ENCODE data around the gene NPEPL1.

Gene NPEPL1

DNA sequence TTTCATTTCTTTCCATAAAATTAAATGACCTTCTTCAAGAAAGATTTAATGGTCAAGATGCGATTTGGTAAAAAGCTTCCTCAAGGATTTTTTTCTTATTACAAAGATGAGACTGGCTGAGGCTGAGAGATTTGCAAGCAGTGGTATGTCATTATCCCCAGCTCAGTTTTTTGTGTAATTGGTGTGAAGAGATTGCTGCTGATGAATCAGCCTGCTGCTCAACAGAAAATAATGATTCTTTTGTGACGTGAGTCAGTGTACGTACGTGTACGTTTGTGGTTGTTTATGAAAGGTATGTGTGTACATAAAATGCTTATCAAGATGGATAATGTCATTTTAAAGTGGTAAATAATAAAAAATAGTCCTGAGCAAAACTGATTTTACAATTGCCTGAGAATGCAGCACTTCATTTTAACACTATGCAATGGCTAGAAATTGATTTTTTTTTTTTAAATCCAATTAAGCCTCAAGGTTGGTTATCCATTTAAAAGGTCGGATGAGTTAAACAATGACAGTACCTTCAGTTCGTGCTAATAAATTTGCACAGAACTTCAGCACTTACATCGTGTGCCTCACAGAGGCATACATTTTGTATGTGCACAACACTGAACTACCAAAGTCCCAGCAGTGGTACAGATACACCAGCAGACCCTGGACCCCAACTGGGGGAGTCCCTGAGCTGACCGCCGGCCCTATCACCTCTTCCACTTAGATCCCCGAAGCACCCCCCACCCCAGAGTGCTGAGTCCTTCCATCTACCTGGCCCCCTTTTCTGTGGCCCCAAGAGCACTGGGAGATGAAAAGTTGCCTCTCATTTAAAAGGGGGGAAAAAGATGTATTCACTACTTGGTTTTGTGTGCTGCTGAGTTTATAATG, 9.7 kb upstream of the NPEPL1 start:
- no peak for DNase-seq (ENCODE audit: low read depth, low spot score)

DNA sequence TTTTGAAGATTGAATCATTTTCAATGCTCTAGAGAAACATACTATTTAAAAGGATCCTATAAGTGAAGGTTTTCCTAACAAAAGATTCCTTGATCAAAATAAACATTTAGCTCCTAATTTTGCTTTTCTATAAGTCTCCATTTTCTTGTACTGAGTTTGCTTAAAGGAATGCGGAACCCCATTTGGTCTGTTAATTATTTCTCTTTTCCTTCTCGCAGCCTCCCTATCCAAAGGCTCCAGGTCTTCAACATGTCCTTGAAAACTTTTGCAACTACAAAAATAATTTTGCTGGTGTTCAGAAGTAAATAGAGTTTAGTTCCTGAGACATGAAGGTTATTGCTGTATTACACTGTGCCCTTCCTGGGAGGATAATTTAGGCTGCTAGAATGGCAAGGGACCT, 8.3 kb upstream of the NPEPL1 start:
- no peak for DNase-seq (ENCODE audit: low read depth, low spot score)

DNA sequence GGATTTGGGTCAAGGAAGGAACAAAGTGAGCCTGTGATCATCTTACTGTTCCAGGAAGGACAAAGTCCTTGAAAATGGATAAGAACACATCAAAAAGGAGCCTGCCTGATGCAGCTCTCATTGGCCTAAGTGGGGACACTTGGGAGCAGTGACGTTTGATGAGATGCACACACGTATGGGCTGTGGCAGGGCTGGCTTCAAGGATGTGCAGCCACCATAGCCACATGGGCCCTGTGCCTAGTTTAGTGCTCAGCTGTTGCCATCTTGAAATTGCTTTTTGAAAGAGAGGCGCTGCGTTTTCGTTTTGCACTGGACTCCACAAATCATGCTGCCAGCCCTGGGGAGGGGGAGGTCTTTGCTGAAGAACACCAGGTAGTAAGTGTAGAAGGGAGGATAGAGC, 6.6 kb upstream of the NPEPL1 start:
- no peak for DNase-seq (ENCODE audit: low read depth, low spot score)

DNA sequence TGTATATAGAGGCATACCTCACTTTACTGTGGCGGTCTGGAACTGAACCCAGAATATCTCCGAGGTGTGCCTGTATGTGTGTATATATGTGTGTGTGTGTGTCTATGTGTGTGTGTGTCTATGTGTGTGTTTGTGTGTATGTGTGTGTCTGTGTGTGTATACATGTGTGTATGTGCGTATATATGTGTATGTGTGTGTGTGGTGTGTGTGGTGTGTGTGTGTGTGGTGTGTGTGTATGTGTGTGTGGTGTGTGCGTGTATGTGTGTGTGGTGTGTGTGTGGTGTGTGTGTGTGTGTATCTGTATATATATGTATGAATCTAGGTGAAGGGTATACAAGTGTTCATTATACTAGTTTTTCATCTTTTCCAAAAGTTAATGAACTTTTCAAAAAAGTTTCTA, 4.2 kb upstream of the NPEPL1 start:
- DNase-seq (ENCODE audit: low read depth, low spot score), result no peak

DNA sequence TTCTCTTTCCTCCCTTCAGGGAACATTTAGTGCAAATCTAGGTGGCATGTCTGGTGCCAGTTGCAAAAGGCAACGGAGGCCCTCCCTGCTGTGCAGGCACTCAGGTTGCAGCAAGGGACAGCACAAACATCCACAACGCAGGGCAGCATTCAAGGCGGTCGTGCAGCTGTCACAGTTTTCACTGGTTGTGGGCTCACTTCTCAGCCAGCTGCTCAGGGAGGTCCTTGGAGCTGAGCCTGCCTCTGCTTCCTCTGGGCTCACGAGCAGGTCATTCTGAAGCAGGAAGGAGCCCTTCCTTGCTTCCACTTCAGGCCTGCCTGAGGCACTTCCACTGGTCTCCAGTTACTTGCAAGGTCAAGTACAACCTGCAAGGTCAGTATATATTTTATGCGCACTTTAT, 3.8 kb upstream of the NPEPL1 start:
- DNase-seq (ENCODE audit: low read depth, low spot score), result no peak

DNA sequence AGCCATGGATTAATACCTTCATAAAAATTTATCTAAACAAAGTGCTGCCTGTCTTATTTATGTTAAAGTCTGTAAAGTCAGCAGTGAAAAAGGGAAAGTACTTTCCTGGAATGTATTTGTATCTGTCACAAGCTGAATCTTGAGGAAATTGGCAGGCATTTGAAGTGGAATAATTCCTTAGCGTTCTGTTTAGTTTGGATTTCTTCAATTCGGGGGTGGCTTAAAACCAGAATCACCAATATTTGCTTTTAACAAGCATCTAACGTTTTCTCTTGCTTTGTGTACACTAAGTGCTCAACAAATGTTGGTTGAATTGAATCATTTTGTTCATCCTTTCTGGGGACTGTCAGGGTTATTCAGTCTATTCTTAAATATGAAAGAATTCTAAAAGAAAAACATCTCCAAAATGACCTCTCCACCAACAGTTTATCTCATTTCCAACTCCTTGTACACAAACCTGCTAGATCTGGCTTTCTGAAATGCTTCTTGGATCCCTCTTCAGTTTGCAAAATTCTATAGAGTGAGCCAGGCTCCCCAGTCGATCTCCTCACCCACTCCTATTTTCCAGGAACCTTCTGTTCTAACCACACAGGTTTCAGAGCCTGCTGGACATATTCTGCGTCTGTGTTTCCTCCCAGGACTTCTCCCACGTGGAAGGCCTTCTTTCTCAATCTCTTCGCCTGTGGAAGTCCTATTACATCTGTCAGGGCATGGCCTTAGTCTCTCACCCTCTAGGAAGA, 2.0 kb upstream of the NPEPL1 start:
- no peak for DNase-seq (ENCODE audit: low read depth, low spot score)

DNA sequence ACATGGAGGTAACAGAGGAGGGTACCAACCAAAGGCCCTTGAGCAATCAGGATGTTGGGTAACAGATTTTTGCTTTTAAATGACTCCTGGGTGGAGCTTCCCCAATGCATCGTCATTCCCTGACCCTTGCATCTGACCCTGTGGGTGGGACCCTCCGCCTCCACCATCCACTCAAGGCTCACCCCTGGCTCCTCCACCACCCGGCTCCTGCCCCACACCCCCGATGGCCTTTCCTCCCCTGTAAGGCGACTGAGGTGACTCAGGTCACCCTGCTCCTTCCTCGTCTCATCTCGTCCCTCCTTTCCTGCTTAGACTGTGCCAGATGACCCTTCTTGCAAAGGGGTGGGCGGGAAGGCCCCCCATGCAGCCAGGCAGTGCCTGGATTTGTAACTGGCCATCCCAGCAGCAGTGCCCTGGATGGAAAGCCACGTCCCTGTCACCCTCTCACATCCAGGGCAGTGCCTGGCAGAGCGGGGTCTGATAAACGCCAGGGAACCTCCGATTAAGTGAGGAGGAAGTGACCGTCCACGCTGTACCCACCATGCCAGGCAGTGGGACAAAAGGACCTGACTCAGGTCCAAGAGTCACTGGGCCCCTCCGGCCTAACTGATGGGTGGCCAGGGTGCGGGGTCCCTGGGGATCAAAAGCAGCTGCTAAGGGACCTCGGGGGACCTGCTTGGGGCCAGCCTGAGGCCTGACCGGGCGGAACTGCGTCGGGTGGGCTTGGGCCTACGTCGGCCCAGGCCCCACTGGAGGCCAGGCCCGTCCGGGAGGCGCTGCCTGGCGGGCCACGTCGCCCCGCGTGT, 624 bp upstream of the NPEPL1 start:
- DNase-seq (ENCODE audit: low read depth, low spot score), result no peak

DNA sequence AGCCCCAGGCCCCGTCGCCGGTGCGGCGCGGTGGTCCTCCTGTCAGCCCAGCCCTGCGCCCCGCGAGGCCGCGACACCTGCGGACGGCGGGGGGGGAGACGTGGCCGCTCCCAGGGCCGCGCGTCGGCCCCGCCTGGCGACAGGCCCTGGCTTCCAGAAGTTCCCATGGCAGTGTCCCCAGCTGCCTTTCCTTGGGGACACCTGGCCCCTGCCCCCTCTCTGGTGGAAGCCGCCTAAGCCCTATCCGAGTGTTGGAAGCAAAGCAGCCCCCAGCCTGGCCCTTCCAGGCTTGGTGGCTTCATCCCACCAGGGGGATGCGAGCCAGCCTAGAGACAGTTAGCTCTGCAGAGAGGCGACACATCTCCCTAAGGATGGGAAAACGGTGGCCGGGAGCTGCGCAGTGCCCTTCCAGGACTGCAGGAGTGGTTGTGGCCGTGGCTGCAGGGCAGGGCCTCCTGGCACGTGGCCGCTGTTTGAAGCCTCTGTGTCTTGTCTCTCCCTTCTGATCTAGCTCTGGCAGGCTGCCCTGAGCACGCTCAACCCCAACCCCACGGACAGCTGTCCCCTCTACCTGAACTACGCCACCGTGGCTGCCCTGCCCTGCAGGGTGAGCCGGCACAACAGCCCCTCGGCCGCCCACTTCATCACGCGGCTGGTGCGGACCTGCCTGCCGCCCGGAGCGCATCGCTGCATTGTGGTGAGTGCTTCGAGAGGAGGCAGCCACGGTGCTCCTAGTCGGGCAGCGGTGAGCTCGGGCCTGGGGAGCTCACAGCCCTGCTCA, 816 bp downstream of the NPEPL1 start:
- no peak for DNase-seq (ENCODE audit: low read depth, low spot score)

DNA sequence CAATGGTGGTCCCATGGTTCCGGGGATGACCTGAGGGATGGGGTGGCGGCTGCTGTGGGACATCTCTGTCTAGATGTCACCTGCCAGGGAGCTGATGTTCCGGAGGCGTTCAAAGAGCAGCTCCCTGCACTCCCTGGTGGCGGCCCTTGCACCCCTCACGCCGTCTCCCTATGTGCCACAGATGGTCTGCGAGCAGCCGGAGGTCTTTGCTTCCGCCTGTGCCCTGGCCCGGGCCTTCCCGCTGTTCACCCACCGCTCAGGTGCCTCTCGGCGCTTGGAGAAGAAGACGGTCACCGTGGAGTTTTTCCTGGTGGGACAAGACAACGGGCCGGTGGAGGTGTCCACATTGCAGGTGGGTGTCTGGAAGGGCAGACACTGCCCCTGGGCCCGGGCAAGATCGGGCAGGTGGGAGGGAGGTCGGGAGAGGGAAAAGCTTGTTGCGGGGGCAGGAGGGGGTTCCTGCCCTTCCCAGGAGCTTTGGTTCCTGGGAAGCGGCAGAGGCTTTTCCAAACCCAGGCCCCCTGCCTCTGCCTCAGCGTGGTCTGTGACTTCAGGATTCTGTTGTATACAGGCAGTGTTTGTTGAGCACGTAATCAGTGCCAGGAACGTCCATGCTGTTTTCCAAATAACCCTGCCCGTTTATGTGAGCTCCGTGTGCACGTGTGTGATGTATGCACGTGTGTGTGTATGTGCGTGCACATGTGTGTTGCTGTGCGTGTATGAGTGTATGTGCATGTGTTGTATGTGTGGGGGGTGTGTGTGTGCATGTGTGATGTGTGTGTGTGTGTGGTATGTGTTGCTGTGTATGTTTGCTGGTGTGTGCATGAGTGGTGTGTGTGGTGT, 1.9 kb downstream of the NPEPL1 start:
- DNase-seq (ENCODE audit: low read depth, low spot score), result no peak

DNA sequence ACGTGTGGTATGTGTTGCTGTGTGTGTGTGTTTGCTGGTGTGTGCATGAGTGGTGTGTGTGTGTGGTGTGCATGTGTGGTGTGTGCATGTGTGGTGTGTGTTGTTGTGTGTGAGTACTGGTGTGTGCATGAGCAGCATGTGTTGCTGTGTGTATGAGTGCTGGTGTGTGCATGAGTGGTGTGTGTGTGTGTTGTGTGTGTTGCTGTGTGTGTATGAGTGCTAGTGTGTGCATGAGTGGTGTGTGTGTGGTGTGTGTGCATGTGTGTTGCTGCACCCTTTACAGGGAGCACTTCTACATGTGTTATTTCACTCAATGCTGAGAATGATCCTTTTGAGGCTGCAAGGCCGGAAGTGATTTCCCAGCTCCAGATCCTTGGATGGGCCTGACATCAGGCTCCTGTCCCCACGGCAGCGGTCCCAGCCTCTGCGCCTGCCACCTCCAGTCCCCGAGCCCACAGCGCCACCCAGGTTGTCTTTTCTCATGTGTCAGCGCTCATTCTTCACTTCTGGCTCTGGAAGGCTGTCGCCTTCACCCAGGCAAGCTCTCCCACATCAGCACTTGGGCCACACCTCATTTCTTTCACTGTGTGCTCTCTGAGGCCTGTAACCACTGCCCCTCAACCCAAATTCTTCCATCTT, 2.6 kb downstream of the NPEPL1 start:
- DNase-seq (ENCODE audit: low read depth, low spot score), result no peak

DNA sequence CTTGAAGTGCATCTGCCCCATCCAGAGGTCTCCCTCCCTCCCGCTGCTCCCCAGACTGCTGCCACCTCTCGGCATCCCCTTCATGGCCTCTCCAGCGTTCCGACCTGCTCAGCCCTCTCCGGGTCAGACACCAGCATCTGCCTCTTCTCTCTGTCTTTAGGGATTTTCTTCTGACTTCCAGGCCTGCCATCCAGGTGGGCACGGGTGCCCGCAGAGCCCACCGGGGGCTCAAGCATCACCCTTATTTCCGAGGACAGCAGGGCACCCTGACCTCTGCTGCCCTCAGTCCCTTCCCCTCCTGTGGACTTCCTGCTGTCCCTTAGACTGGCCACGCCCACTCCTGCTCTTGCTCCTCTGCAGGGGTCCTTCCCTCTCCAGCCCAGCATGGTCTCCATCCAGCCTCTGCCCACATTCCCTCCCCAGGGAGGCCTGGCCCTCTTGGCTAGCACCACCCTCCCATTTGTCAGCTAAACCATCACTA, 3.3 kb downstream of the NPEPL1 start:
- no peak for DNase-seq (ENCODE audit: low read depth, low spot score)

DNA sequence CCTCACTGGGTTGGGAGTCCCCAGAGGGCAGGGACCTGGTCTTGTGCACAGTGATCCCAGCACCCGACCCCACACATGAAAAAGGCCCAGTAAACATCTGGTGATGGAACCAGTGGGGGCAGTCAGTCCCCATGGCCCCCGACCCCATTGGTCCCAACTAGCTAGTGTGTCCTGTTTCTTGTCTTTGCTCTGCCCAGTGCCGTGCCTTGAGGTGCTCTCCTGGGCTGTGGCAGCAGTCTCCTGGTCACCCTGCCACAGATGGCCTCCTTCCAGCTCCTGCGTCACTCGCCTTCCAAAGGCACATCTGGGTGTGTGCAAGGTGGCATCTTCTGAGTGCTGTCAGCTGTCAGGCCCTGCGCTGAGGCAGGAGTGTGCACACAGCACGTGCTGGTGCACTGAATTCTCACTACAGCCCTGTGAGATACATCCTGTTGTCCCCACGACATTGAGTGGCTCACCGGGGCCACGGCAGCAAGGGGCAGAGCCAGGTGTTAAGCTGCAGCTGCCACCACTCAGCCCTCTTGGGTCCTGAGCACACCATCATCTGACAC, 3.9 kb downstream of the NPEPL1 start:
- DNase-seq (ENCODE audit: low read depth, low spot score), result no peak

DNA sequence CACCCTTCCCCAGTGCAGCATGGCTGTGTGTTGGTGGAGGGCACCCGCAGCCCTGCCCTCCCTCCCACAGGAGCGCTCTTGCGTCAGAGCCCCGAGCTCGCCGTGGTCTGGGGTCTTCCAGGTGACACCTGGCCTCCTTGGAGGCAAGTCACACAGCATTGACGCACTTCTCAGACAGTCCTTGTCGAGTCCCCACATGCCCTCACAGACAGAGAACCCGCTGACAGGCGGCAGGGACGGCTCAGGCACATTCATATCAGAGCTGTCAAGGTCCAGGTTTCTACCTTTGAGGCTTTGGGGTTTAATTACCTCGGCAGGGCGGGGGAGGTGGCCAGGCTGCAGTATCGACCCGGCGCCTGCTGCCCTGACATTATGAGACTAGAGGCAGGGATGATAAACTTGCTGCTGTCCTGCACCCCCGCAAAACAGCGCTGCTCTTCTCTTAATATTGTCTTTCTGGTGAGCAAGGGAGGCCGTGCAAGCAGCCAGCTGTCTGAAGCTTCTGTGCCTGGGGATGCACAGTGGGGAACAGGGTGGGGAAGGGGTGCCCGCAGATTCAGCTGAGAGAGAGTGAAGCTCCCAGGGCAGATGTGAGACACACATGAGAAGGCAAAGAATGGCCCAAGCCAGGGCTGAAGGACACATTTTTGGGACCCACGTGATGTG, 4.7 kb downstream of the NPEPL1 start:
- no peak for DNase-seq (ENCODE audit: low read depth, low spot score)

DNA sequence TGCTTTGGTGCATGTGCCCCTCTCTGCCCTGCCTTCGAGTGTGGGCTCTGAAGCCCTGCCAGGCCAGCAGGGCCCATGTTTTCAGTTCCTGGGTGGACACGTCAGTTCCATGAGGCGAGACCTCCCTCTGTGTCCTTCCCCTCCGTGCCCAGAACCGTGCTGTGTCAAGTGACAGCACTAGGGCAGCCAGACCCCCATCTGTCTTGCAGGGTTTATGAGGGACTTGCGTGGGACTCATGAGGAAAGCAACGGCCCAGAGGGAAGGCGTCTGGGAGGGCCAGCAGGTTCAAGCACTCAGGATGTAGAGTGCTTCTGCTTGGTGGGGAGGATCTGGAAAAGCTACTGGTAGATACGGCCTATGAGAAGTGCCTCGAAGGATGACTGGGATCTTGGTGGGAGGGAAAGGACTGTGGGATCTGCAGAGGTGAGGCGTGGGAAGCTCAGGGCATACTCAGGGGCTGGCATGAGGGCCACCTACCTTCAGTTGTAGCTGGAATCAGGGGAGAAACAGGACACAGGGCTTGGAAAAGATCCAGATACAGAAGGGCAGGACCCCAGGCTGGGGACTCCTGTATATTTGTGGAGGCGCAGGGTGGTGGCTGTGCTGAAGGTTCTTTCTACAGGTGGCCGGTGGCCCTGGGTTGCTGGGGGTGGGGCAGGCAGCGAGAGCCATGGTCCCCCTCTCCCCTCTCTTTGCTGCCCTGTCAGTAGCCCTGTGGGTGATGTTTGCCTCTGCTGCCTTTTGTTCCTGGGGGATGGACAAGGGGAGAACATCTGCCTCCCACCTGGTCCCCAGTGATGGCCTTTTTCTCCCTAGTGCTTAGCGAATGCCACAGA, 5.5 kb downstream of the NPEPL1 start:
- no peak for DNase-seq (ENCODE audit: low read depth, low spot score)

DNA sequence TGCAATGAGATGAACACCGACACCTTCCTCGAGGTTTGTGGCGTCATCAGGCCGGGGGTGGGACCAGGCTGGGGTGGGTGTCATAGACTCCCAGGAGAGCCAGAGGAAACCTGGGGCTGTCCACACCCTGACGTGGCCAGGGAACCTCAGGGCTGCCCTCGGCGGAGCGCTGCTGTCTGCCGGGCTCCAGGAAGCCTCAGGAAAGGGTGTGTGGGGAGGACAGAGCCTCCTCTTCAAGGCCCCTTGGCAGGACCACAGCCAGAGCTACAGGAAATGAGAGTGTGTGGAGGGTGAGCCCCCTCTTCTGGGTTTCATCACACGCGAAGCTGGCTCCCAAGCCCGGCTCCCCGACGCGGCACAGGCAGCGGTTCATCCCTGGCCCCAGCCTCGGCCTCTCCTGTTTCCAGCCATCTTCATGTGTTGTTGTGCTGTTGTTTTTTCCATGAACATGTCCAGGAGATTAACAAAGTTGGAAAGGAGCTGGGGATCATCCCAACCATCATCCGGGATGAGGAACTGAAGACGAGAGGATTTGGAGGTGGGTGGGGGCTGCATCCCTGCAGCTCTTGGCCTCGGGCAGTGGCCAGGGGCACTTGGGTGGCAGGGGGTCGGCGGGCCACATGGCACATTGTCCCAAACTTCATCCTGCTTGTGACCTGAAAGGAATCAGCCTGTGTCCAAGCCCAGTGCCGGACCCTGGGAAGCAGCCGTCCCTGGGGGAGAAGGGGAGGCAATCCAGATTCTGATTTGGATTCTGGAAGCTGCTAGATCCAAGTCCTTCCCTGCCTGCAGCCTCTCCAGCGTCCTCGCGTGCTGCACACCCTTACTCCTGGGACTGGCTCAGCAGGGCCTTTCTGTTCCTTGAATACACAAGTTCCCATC, 6.4 kb downstream of the NPEPL1 start:
- DNase-seq (ENCODE audit: low read depth, low spot score), result no peak

DNA sequence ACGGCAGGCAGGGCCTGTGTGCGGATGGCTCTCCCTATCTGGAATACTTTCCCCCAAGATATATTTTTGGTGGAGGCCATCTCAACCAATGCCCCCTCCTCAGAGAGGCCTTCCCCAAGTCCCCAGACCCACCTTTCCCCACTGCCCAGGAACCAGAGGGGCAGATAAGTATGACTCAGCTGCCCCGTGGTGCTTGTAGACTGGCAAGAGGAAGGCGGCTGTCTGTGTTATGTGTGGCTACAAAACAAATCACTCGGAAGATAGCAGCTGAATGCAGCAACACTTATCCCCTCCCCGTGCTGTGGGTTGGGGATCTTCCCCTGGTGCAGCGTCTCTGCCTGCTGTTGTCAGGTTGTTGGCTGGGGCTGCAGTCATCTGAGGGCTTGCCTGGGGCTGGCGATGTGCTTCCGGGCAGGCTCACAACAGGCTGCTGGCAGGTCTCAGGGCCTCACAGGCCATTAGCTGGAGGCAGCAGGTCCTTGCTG, 7.1 kb downstream of the NPEPL1 start:
- DNase-seq (ENCODE audit: low read depth, low spot score), result no peak

Data from activated naive CD8-positive, alpha-beta T cell treated with anti-CD3 and anti-CD28 coated beads, Interleukin-2, amount 50 U/mL, for 16 hours (primary cell).